ENCODE data around the gene HELZ. TPM values are rescaled to one million over a fixed set of nuclear protein-coding genes. Genes with fewer than 3 reads are reported as not detected.
"Not testable (repeated sequence)": the region's sequence is repeated elsewhere in the genome, so short reads cannot be mapped to it uniquely, and the experiment has no call there.

Gene HELZ
- total RNA-seq, 4 donors from 2014 or later, result 21.0 to 47.0 (median 38.9) TPM

- in situ Hi-C loops (cut with MboI; ENCODE audit: low sequenced_read_pairs in 4 of 4), result loop anchor here in 2 of 4 donors (25.0 kb wide), 2 partner anchors 392 to 417 kb away; no protein-coding TSS in a partner anchor
- Histone ChIP-seq H3K27ac (no peak overlapping the region), H3K9me3 (no peaks in the 10 kb centered on the region), H3K4me3 (no peak overlapping the region), H3K27me3 (no peaks in the 10 kb centered on the region), H3K4me1 (no peaks in the 10 kb centered on the region), H3K36me3 (peaks cover 0 to 11% of the 10 kb centered on the region in 2 donors)
- no peak for ATAC-seq
- no peak for DNase-seq
- intact Hi-C loops (cut with DNase I; ENCODE audit: low total_unique reads), result no loop called here
- TF ChIP-seq CTCF (IDR thresholded peaks at IDR 0.05 in 4 of 5, conservative IDR thresholded peaks at IDR 0.05 in 1 of 5) (no peak), POLR2A (IDR thresholded peaks at IDR 0.05) (no peak)
These were observed 115.7 kb downstream of the HELZ start for GRCh38 chr17:67129283-67129682.

GRCh38 chr17:67128700-67129099, 116.3 kb downstream of the HELZ start:
- in situ Hi-C loops (cut with MboI; ENCODE audit: low sequenced_read_pairs in 4 of 4) (loop anchor here in 2 of 4 donors (25.0 kb wide), 2 partner anchors 391 to 416 kb away; no protein-coding TSS in a partner anchor), intact Hi-C loops (cut with DNase I; ENCODE audit: low total_unique reads) (no loop called here)
- no peak for TF ChIP-seq CTCF (IDR thresholded peaks at IDR 0.05 in 4 of 5, conservative IDR thresholded peaks at IDR 0.05 in 1 of 5)
- TF ChIP-seq POLR2A (IDR thresholded peaks at IDR 0.05), result no peak
- no peaks in the 10 kb centered on the region for H3K27me3 ChIP-seq
- H3K9me3 ChIP-seq, result no peaks in the 10 kb centered on the region
- H3K36me3 ChIP-seq, result peaks cover 0 to 11% of the 10 kb centered on the region in 2 donors
- no peak overlapping the region for H3K4me3 ChIP-seq
- ATAC-seq (no peak), DNase-seq (no peak)
- no peak overlapping the region for H3K27ac ChIP-seq
- no peaks in the 10 kb centered on the region for H3K4me1 ChIP-seq

- Histone ChIP-seq H3K4me3 (no peak overlapping the region), H3K27me3 (no peaks in the 10 kb centered on the region), H3K27ac (no peak overlapping the region), H3K36me3 (peaks cover 0 to 11% of the 10 kb centered on the region in 2 donors), H3K4me1 (no peaks in the 10 kb centered on the region), H3K9me3 (no peaks in the 10 kb centered on the region)
- ATAC-seq (no peak), DNase-seq (no peak)
- TF ChIP-seq POLR2A (IDR thresholded peaks at IDR 0.05) (no peak), CTCF (IDR thresholded peaks at IDR 0.05 in 4 of 5, conservative IDR thresholded peaks at IDR 0.05 in 1 of 5) (no peak)
- in situ Hi-C loops (cut with MboI; ENCODE audit: low sequenced_read_pairs in 4 of 4), result loop anchor here in 2 of 4 donors (25.0 kb wide), 2 partner anchors 391 to 416 kb away; no protein-coding TSS in a partner anchor
- intact Hi-C loops (cut with DNase I; ENCODE audit: low total_unique reads), result no loop called here
These were observed 117.1 kb downstream of the HELZ start for GRCh38 chr17:67127925-67128324.

GRCh38 chr17:67126983-67127382, 118.0 kb downstream of the HELZ start:
- Histone ChIP-seq H3K36me3 (peaks cover 0 to 11% of the 10 kb centered on the region in 2 donors), H3K9me3 (no peaks in the 10 kb centered on the region), H3K4me3 (no peak overlapping the region), H3K27me3 (no peaks in the 10 kb centered on the region), H3K4me1 (no peaks in the 10 kb centered on the region), H3K27ac (no peak overlapping the region)
- intact Hi-C loops (cut with DNase I; ENCODE audit: low total_unique reads), result no loop called here
- TF ChIP-seq POLR2A (IDR thresholded peaks at IDR 0.05) (no peak), CTCF (IDR thresholded peaks at IDR 0.05 in 4 of 5, conservative IDR thresholded peaks at IDR 0.05 in 1 of 5) (no peak)
- in situ Hi-C loops (cut with MboI; ENCODE audit: low sequenced_read_pairs in 4 of 4), result loop anchor here in 2 of 4 donors (25.0 kb wide), 2 partner anchors 390 to 415 kb away; no protein-coding TSS in a partner anchor
- DNase-seq (no peak), ATAC-seq (no peak)

GRCh38 chr17:67126543-67126942, 118.5 kb downstream of the HELZ start:
- DNase-seq; H3K4me3 ChIP-seq; ATAC-seq; H3K9me3 ChIP-seq; H3K4me1 ChIP-seq; intact Hi-C loops (cut with DNase I; ENCODE audit: low total_unique reads); H3K27me3 ChIP-seq; H3K27ac ChIP-seq: not testable (repeated sequence)
- H3K36me3 ChIP-seq, result peaks cover 0 to 11% of the 10 kb centered on the region in 2 donors
- in situ Hi-C loops (cut with MboI; ENCODE audit: low sequenced_read_pairs in 4 of 4), result loop anchor here in 2 of 4 donors (25.0 kb wide), 2 partner anchors 389 to 414 kb away; no protein-coding TSS in a partner anchor

Measured in gastrocnemius medialis (tissue), 4 donors.